Hepatocyte (in vitro differentiated cells): Measurements from ENCODE around the gene TBL2. TPM values are rescaled to one million over a fixed set of nuclear protein-coding genes. Genes with fewer than 3 reads are reported as not detected.
A peak's percentile ranks its signal among the peaks of the same experiment; 100 is the strongest.

ENCODE experiments used
- DNase-seq: peaks from one replicate; pipeline ENCODE4 v3.0.0-alpha.2; 2016; ENCODE audit warnings: low spot score
- H2AFZ ChIP-seq: fragments of 200-600 bp; sonication (generic); 2 replicates; pipeline ENCODE4 v1.6.0; 2016; ENCODE audit warnings: antibody characterized with exemption, mild to moderate bottlenecking
- H3K27ac ChIP-seq: fragments of 200-600 bp; sonication (generic); 2 replicates; pipeline ENCODE4 v1.5.1; 2016; ENCODE audit warnings: mild to moderate bottlenecking
- H3K27me3 ChIP-seq: fragments of 200-600 bp; sonication (generic); 2 replicates; pipeline ENCODE4 v1.6.1; 2016
- H3K36me3 ChIP-seq: fragments of 200-600 bp; sonication (generic); replicated peaks from 2 replicates; pipeline ENCODE4 v1.5.1; 2016; ENCODE audit warnings: low read depth; ENCODE audit not compliant: insufficient read depth
- H3K4me1 ChIP-seq: fragments of 200-600 bp; sonication (generic); 2 replicates; pipeline ENCODE4 v1.5.1; 2016; ENCODE audit warnings: mild to moderate bottlenecking, moderate library complexity; ENCODE audit not compliant: insufficient read depth
- H3K4me2 ChIP-seq: fragments of 200-600 bp; sonication (generic); 2 replicates; pipeline ENCODE4 v1.6.0; 2016
- H3K4me3 ChIP-seq: fragments of 200-600 bp; sonication (generic); 2 replicates; pipeline ENCODE4 v1.5.1; 2016; ENCODE audit warnings: mild to moderate bottlenecking
- H3K79me2 ChIP-seq: fragments of 200-600 bp; sonication (generic); 2 replicates; pipeline ENCODE4 v1.6.0; 2017; ENCODE audit warnings: mild to moderate bottlenecking
- H3K9me2 ChIP-seq: fragments of 200-600 bp; sonication (generic); replicated peaks from 2 replicates; pipeline ENCODE4 v1.6.0; 2017; ENCODE audit warnings: mild to moderate bottlenecking; ENCODE audit not compliant: insufficient read depth
- H3K9me3 ChIP-seq: fragments of 200-600 bp; sonication (generic); 2 replicates; pipeline ENCODE4 v1.5.1; 2016; ENCODE audit warnings: low read depth, mild to moderate bottlenecking
- H4K20me1 ChIP-seq: fragments of 200-600 bp; sonication (generic); 2 replicates; pipeline ENCODE4 v1.6.0; 2016; ENCODE audit warnings: mild to moderate bottlenecking; ENCODE audit not compliant: insufficient read depth, poor library complexity, severe bottlenecking
- CTCF ChIP-seq: fragments of 200-600 bp; sonication (generic); IDR thresholded peaks from 2 replicates; pipeline ENCODE4 v1.5.1; 2016; ENCODE audit warnings: antibody characterized with exemption, mild to moderate bottlenecking; ENCODE audit not compliant: poor library complexity
- EZH2 ChIP-seq: fragments of 200-600 bp; sonication (generic); IDR thresholded peaks from 2 replicates; pipeline ENCODE4 v1.6.1; 2016; ENCODE audit warnings: antibody characterized with exemption, mild to moderate bottlenecking, borderline replicate concordance
- EZH2phosphoT487 ChIP-seq: fragments of 200-600 bp; sonication (generic); IDR thresholded peaks from one replicate; pipeline ENCODE4 v1.6.1; 2018; ENCODE audit warnings: antibody characterized with exemption, mild to moderate bottlenecking, low read depth, moderate library complexity; ENCODE audit not compliant: unreplicated experiment, severe bottlenecking
- WGBS: methylation state at CpG from one replicate; pipeline ENCODE4 v1.1.6; 2016; ENCODE audit warnings: low lambda C conversion rate; ENCODE audit errors: missing lambda C conversion rate; 5-methylcytosine and 5-hydroxymethylcytosine counted together
- polyA plus RNA-seq: library from polyadenylated mRNA; unstranded; fragments of >200 nt; fragmentation: Nextera tagmentation; extraction: Ambion mirVana; gene quantifications from 2 replicates; pipeline ENCODE4 v1.2.1, GENCODE V29; 2016
- total RNA-seq: library from RNA; depleted of rRNA; stranded (reverse); fragments of >200 nt; gene quantifications from 2 replicates; pipeline ENCODE4 v1.2.3, GENCODE V29; 2014

TBL2 gene
- total and polyA plus RNA-seq, 2 experiments from 2014 or later, result 55.5 to 73.6 TPM

- no peak overlapping the region for H2AFZ ChIP-seq
- 45% methylated on average over 9 of the region's 9 CpGs for WGBS
- H3K36me3 ChIP-seq, result no peaks in the 10 kb centered on the region
- no peak overlapping the region for H3K4me3 ChIP-seq
- TF ChIP-seq EZH2phosphoT487 (no peak), EZH2 (no peak), CTCF (no peak)
- H3K79me2 ChIP-seq, result no peaks in the 10 kb centered on the region
- peaks cover 47% of the 10 kb centered on the region for H3K27me3 ChIP-seq
- no peaks in the 10 kb centered on the region for H3K9me2 ChIP-seq
- peak overlapping the region; percentile 98 for H3K4me2 ChIP-seq
- H3K9me3 ChIP-seq, result no peaks in the 10 kb centered on the region
- H4K20me1 ChIP-seq, result no peaks in the 10 kb centered on the region
- H3K4me1 ChIP-seq, result peaks cover 4% of the 10 kb centered on the region
- DNase-seq, result no peak
- no peak overlapping the region for H3K27ac ChIP-seq
Measured at GRCh38 chr7:73624669-73625001, 46.3 kb upstream of the TBL2 start.

GRCh38 chr7:73623798-73624668 lies 45.7 kb upstream of the TBL2 start, which contains the start of gene MLXIPL:
Gene MLXIPL (minus strand): TSS chr7:73624522. CDS start chr7:73624492, 30 bp downstream.
- peak; percentile 96 for DNase-seq
- Histone ChIP-seq H4K20me1 (no peaks in the 10 kb centered on the region), H3K4me2 (peak within 1 kb of the TSS; percentile 98), H3K27me3 (peaks cover 47% of the 10 kb centered on the region), H3K27ac (no peak within 1 kb of the TSS), H3K9me2 (no peaks in the 10 kb centered on the region), H3K36me3 (no peaks in the 10 kb centered on the region), H3K79me2 (no peaks in the 10 kb centered on the region), H3K9me3 (no peaks in the 10 kb centered on the region), H2AFZ (peak within 1 kb of the TSS; percentile 60), H3K4me3 (peak within 1 kb of the TSS; percentile 82), H3K4me1 (peaks cover 4% of the 10 kb centered on the region)
- 1% methylated on average over 24 of the region's 80 CpGs for WGBS
- TF ChIP-seq EZH2phosphoT487 (no peak), CTCF (no peak), EZH2 (peak; percentile 36)

- H3K4me2 ChIP-seq, result peak overlapping the region; percentile 98
- peaks cover 4% of the 10 kb centered on the region for H3K4me1 ChIP-seq
- no peak overlapping the region for H2AFZ ChIP-seq
- H3K27me3 ChIP-seq, result peaks cover 40% of the 10 kb centered on the region
- H3K4me3 ChIP-seq, result peak overlapping the region; percentile 82
- no peak overlapping the region for H3K27ac ChIP-seq
- no peaks in the 10 kb centered on the region for H3K9me3 ChIP-seq
- TF ChIP-seq EZH2phosphoT487 (no peak), EZH2 (peak; percentile 85)
- WGBS, result 4% methylated on average over 42 of the region's 58 CpGs
- no peaks in the 10 kb centered on the region for H3K9me2 ChIP-seq
- no peaks in the 10 kb centered on the region for H4K20me1 ChIP-seq
- no peaks in the 10 kb centered on the region for H3K36me3 ChIP-seq
- peak; percentile 57 for DNase-seq
- no peaks in the 10 kb centered on the region for H3K79me2 ChIP-seq
Measured at GRCh38 chr7:73622909-73623797, 44.8 kb upstream of the TBL2 start.
